ENCODE measurements around the gene AACS. TPM values are rescaled to one million over a fixed set of nuclear protein-coding genes. Genes with fewer than 3 reads are reported as not detected.

AACS gene
- total and polyA plus RNA-seq, 2 of the 8 experiments (the other 6 are each of a cell fraction or from before 2014, with no cell fraction given): 51.9 to 52.4 TPM

GRCh38 chr12:125050446-125050845, 14.8 kb upstream of the AACS start (continued):
- TF ChIP-seq SRF (IDR thresholded peaks at IDR 0.05; ENCODE audit: low read depth, low read length): no peak
- no peak for TF ChIP-seq POLR2AphosphoS5 (IDR thresholded peaks at IDR 0.05; ENCODE audit: low read depth, low read length)
- no peak for TF ChIP-seq CHD2 (IDR thresholded peaks at IDR 0.05; ENCODE audit: low read length)
- TF ChIP-seq SP1 (IDR thresholded peaks at IDR 0.05; ENCODE audit: low read depth, low read length): no peak
- TF ChIP-seq TAF1 (IDR thresholded peaks at IDR 0.05; ENCODE audit: low read depth, low read length): no peak
- TF ChIP-seq CREB1 (IDR thresholded peaks at IDR 0.05): no peak

All from H1 (cell line).